ENCODE results near the gene TRIM41.

- TF ChIP-seq CBX2 (IDR thresholded peaks at IDR 0.05; ENCODE audit: low read depth, low read length) (no peak), CBX2 (CRISPR knock-in tag; IDR thresholded peaks at IDR 0.05; ENCODE audit: low read depth) (no peak), ZBTB7B (CRISPR knock-in tag; IDR thresholded peaks at IDR 0.05) (no peak), EHMT2 (IDR thresholded peaks at IDR 0.05; ENCODE audit: borderline replicate concordance, low read depth, low read length) (no peak), ZNF737 (CRISPR knock-in tag; IDR thresholded peaks at IDR 0.05; ENCODE audit: borderline replicate concordance) (no peak), BCL3 (CRISPR knock-in tag; IDR thresholded peaks at IDR 0.05) (no peak), ZNF512 (CRISPR knock-in tag; IDR thresholded peaks at IDR 0.05) (no peak), TCF7L2 (IDR thresholded peaks at IDR 0.05; ENCODE audit: low read depth, low read length) (no peak)
Measured at GRCh38 chr5:181220178-181220515, 2.9 kb upstream of the TRIM41 start.
